HEK293 (cell line): ENCODE data around the gene NAPB.

Experiments used
- CTCF ChIA-PET: fragments of 350-600 bp; formaldehyde crosslinking; extraction: SDS; loops from one replicate; lab custom pipeline; 2021; ENCODE audit warnings: antibody characterized with exemption; lab: Yijun Ruan, JAX
- POLR2A ChIA-PET: fragments of 300-600 bp; formaldehyde crosslinking; extraction: SDS; loops from one replicate; lab custom pipeline; 2020; ENCODE audit warnings: antibody characterized with exemption, inconsistent platforms; lab: Yijun Ruan, JAX
- H3K27ac ChIP-seq: fragments of 200-500 bp; sonication (Bioruptor generic); 2 replicates; pipeline ENCODE4 v1.5.1; 2014; ENCODE audit warnings: low read depth, low read length, control low read depth, inconsistent platforms; ENCODE audit errors: extremely low read depth
- H3K36me3 ChIP-seq, 2 experiments: fragments of 200-500 bp in 1 of 2; sonication (Bioruptor generic) in 1 of 2; 1 replicate in 1 of 2; 2 replicates in 1 of 2; pipeline ENCODE4 v1.5.1; 2014 to 2017; ENCODE audit warnings: inconsistent platforms in 2 of 2, low read length in 2 of 2; ENCODE audit not compliant: control insufficient read depth in 2 of 2, insufficient read depth in 1 of 2
- H3K4me1 ChIP-seq: fragments of 200-500 bp; sonication (Bioruptor generic); 2 replicates; pipeline ENCODE4 v1.5.1; 2014; ENCODE audit warnings: mild to moderate bottlenecking, low read length, inconsistent platforms; ENCODE audit not compliant: control insufficient read depth, insufficient read depth
- H3K4me3 ChIP-seq: 2 replicates; pipeline ENCODE4 v1.5.1; 2011; ENCODE audit warnings: low read depth, mild to moderate bottlenecking, control low read depth, low read length, moderate library complexity
- H3K9me3 ChIP-seq: fragments of 200-500 bp; sonication (Bioruptor generic); 2 replicates; pipeline ENCODE4 v1.5.1; 2014; ENCODE audit warnings: low read depth, low read length, inconsistent platforms; ENCODE audit not compliant: control insufficient read depth, insufficient read depth
- EGR2 ChIP-seq: fragments of 450-650 bp; formaldehyde crosslinking; IDR thresholded peaks from 2 replicates; pipeline ENCODE4 v1.5.1; 2016; ENCODE audit warnings: low read depth, missing biosample characterization, missing genetic modification characterization
- KLF16 ChIP-seq: fragments of 450-650 bp; formaldehyde crosslinking; IDR thresholded peaks from 2 replicates; pipeline ENCODE4 v1.5.1; 2017; ENCODE audit warnings: missing biosample characterization, missing genetic modification characterization
- MYNN ChIP-seq: fragments of 450-650 bp; formaldehyde crosslinking; IDR thresholded peaks from 2 replicates; pipeline ENCODE4 v1.5.1; 2016; ENCODE audit warnings: missing biosample characterization, missing genetic modification characterization, borderline replicate concordance
- OSR2 ChIP-seq: fragments of 450-650 bp; formaldehyde crosslinking; IDR thresholded peaks from 2 replicates; pipeline ENCODE4 v1.5.1; 2016; ENCODE audit warnings: missing biosample characterization, missing genetic modification characterization
- PRDM10 ChIP-seq: fragments of 450-650 bp; formaldehyde crosslinking; IDR thresholded peaks from 2 replicates; pipeline ENCODE4 v1.5.1; 2016; ENCODE audit warnings: missing biosample characterization, missing genetic modification characterization
- SCRT1 ChIP-seq: fragments of 450-650 bp; formaldehyde crosslinking; IDR thresholded peaks from 2 replicates; pipeline ENCODE4 v1.5.1; 2016; ENCODE audit warnings: missing biosample characterization, missing genetic modification characterization, borderline replicate concordance
- SP7 ChIP-seq: fragments of 450-650 bp; formaldehyde crosslinking; IDR thresholded peaks from 2 replicates; pipeline ENCODE4 v1.5.1; 2016; ENCODE audit warnings: missing biosample characterization, missing genetic modification characterization
- YY2 ChIP-seq: fragments of 450-650 bp; formaldehyde crosslinking; IDR thresholded peaks from 2 replicates; pipeline ENCODE4 v1.5.1; 2016; ENCODE audit warnings: missing biosample characterization, missing genetic modification characterization
- ZNF10 ChIP-seq: fragments of 450-650 bp; formaldehyde crosslinking; IDR thresholded peaks from 2 replicates; pipeline ENCODE4 v1.5.1; 2017; ENCODE audit warnings: missing biosample characterization, missing genetic modification characterization
- ZNF169 ChIP-seq: fragments of 450-650 bp; formaldehyde crosslinking; IDR thresholded peaks from 2 replicates; pipeline ENCODE4 v1.5.1; 2016; ENCODE audit warnings: missing biosample characterization, missing genetic modification characterization
- ZNF473 ChIP-seq: fragments of 450-650 bp; formaldehyde crosslinking; IDR thresholded peaks from 2 replicates; pipeline ENCODE4 v1.5.1; 2017; ENCODE audit warnings: missing biosample characterization, missing genetic modification characterization

The NAPB gene

GRCh38 chr20:23437126-23437899 is 16.0 kb upstream of the NAPB start:
- no peaks in the 10 kb centered on the region for H3K4me1 ChIP-seq
- POLR2A ChIA-PET, result interaction anchor here (0.6 kb wide), 1 partner anchor 22 kb away, joined by 3 read pairs; no protein-coding TSS in a partner anchor
- H3K4me3 ChIP-seq, result no peak overlapping the region
- H3K9me3 ChIP-seq, result no peaks in the 10 kb centered on the region
- CTCF ChIA-PET, result interaction anchor here (0.6 to 1.0 kb wide), 4 partner anchors 10 to 170 kb away, joined by 3 to 4 read pairs (median 4); no protein-coding TSS in a partner anchor
- no peaks in the 10 kb centered on the region for H3K36me3 ChIP-seq
- TF ChIP-seq ZNF10 (tag by site-specific recombination) (no peak), SCRT1 (tag by site-specific recombination) (no peak), ZNF169 (no peak), YY2 (no peak)
- TF ChIP-seq, all 188 proteins: peak for 0
- H3K27ac ChIP-seq, result no peak overlapping the region

DNA sequence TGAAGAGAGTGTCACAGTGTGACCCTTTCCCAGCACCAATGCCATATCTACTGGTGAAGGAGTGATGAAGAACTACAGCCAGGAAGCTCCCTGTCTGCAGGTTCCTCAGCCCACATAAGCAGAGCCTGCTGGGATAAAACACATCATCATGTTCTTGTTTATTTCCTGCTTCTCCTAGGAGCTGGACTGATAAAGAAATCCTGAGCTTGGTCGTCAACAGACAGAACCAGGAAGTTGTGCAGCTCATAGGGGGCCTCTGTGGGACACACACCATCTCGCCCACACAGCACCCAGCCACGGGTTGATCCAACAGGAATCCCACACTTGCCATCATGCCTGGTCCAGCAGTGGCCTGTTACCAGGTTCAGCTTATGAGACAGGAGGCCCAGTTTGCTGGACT is 15.4 kb upstream of the NAPB start:
- Histone ChIP-seq H3K4me1 (no peaks in the 10 kb centered on the region), H3K9me3 (no peaks in the 10 kb centered on the region), H3K36me3 (no peaks in the 10 kb centered on the region), H3K4me3 (no peak overlapping the region), H3K27ac (no peak overlapping the region)
- ChIA-PET CTCF (interaction anchor here (0.6 to 1.0 kb wide), 3 partner anchors 10 to 170 kb away, joined by 3 to 4 read pairs (median 4); no protein-coding TSS in a partner anchor), POLR2A (interaction anchor here (0.6 kb wide), 1 partner anchor 21 kb away, joined by 3 read pairs; no protein-coding TSS in a partner anchor)
- TF ChIP-seq EGR2 (peak; percentile 8; the same call in 1 of the 2 replicates), SP7 (tag by site-specific recombination) (no peak), KLF16 (no peak), OSR2 (tag by site-specific recombination) (no peak), MYNN (tag by site-specific recombination) (no peak)

DNA sequence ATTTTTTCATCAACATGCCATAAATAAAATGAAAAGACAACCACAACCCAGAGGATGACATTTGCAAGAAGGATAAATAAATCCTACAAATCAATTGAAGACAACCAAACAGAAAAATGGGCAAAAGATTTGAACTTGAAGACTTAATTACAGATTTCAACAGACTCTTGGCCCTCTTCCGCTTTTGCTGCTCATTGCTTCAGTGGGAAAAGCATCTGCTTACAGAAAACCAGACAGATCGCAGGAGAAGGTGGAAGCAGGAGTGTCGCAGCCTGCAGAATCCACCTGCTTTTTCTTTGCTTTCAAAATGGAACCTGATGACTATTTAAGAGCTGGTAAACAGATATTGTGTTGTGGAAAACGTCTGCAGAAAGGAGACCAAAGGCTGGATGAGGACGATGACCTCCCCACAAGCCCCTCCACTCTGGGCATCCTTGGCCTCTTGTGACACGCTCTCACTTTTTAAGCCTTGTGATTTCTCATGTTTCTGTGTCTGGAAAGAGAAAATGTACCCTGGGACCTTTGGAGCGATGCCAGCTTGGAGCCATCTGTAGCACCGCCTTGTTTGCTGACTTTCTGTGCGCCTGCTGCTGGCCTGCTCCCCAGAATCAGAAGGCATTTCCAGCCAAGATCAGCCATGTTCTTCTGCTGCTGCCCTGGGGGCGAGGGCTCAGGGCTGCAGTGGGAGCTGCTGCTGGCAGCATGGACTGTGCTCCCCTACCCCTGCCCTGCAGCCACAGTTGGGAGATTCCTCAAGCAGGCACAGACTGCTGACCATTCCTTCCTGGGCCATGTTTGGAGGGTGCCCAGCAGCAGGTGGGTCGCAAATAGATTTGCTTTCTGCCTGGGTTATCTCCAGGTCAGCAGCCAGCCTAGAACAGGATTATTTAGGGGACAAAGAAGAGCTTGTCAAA is 14.6 kb upstream of the NAPB start:
- CTCF ChIA-PET, result interaction anchor here (1.0 kb wide), 1 partner anchor 11 kb away, joined by 4 read pairs; no protein-coding TSS in a partner anchor
- TF ChIP-seq ZNF473 (no peak), PRDM10 (tag by site-specific recombination) (0 out of 2 replicates have a peak, but pooled peaks have one; percentile 35)

More for the DNA sequence above, 14.6 kb upstream of the NAPB start:
- no peaks in the 10 kb centered on the region for H3K36me3 ChIP-seq
- no peak overlapping the region for H3K27ac ChIP-seq
- H3K4me3 ChIP-seq, result no peak overlapping the region
- no peaks in the 10 kb centered on the region for H3K9me3 ChIP-seq
- POLR2A ChIA-PET, result interaction anchor here (0.6 kb wide), 2 partner anchors 20 to 1434 kb away, joined by 3 to 5 read pairs; no protein-coding TSS in a partner anchor
- H3K4me1 ChIP-seq, result no peaks in the 10 kb centered on the region
